ENCODE measurements around the gene CDC42SE2. TPM values are rescaled to one million over a fixed set of nuclear protein-coding genes. Genes with fewer than 3 reads are reported as not detected.

CDC42SE2 gene
- polyA plus RNA-seq, 1 experiment = 27.4 TPM

DNA sequence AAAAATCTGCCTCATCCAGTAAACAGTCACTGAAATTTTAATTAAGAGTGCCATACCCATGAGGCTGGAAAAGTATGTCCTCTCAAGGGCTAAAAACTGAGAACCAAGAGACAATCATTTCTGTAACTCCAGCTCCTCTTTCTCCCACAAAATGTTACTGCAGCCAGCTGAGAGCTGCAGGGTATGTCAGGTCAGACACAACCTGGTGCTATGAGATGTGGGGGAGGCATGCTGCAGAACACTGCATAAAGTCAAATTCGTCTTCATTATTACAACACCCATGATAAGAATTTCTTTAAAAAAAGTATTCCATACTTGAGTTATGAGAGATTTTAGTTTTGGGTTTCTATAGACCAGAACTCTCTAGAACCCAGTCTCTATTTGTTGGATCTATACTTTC lies 162.2 kb downstream of the CDC42SE2 start:
- Histone ChIP-seq H3K4me3 (ENCODE audit: low read depth, low read length) (no peak overlapping the region), H3K9me3 (ENCODE audit: control insufficient read depth, insufficient read depth, low read length) (no peaks in the 10 kb centered on the region), H3K27ac (ENCODE audit: low read depth, low read length) (no peak overlapping the region), H3K27me3 (ENCODE audit: control insufficient read depth, insufficient read depth, low read length) (no peaks in the 10 kb centered on the region)
- ChIA-PET POLR2A (no interaction called here), CTCF (interaction anchor here (1.3 kb wide), 1 partner anchor 637 kb away, joined by 4 read pairs; no protein-coding TSS in a partner anchor)
- TF ChIP-seq, protein P1, sequence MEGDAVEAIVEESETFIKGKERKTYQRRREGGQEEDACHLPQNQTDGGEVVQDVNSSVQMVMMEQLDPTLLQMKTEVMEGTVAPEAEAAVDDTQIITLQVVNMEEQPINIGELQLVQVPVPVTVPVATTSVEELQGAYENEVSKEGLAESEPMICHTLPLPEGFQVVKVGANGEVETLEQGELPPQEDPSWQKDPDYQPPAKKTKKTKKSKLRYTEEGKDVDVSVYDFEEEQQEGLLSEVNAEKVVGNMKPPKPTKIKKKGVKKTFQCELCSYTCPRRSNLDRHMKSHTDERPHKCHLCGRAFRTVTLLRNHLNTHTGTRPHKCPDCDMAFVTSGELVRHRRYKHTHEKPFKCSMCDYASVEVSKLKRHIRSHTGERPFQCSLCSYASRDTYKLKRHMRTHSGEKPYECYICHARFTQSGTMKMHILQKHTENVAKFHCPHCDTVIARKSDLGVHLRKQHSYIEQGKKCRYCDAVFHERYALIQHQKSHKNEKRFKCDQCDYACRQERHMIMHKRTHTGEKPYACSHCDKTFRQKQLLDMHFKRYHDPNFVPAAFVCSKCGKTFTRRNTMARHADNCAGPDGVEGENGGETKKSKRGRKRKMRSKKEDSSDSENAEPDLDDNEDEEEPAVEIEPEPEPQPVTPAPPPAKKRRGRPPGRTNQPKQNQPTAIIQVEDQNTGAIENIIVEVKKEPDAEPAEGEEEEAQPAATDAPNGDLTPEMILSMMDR (IDR thresholded peaks at IDR 0.05; ENCODE audit: low read depth, low read length) = no peak
- no peak for DNase-seq (ENCODE audit: low read depth, low spot score)

DNA sequence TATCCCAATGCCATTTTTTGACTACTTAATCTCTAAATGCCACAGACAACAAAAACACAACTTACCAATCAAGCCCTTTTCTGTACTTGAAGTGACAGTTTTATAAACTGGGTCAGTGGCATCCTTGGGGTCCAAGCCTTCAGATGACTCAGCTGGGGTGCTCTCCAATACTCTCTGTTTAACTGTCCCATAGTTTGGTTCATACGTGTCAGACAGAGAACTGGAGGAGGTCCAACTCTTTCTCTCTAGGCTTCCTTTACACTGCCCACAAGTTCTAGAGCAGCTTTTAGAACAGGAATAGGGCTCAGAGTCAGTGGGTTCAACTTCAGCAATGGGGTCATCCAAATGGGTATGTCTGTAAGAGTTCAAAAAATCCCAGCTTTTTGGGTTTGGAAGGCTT lies 166.9 kb downstream of the CDC42SE2 start:
- POLR2A ChIA-PET = no interaction called here
- Histone ChIP-seq H3K9me3 (ENCODE audit: control insufficient read depth, insufficient read depth, low read length) (no peaks in the 10 kb centered on the region), H3K27ac (ENCODE audit: low read depth, low read length) (no peak overlapping the region), H3K4me3 (ENCODE audit: low read depth, low read length) (no peak overlapping the region), H3K27me3 (ENCODE audit: control insufficient read depth, insufficient read depth, low read length) (no peaks in the 10 kb centered on the region)
- CTCF ChIA-PET = interaction anchor here (0.8 to 1.1 kb wide), 2 partner anchors 12 to 61 kb away, joined by 3 read pairs; no protein-coding TSS in a partner anchor
- TF ChIP-seq, protein P1 (IDR thresholded peaks at IDR 0.05; ENCODE audit: low read depth, low read length) = no peak
- DNase-seq (ENCODE audit: low read depth, low spot score) = no peak

DNA sequence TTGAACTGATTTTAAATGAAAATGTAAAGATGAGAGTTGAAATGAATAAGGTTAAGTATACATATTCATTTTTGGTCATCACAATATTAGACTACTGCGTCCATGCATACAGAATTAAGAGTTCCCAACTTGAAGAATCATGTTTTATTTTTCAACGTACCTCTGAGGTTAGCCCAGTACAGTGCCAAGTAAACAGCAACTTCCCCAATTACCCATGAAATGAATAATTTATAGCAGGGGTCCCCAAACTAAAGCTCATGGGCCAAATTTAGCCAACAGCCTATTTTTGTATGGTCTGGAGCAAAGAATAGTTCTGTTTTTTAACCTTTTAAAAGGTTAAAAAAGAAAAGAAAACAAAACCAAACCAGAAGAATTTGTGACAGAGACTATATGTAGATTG lies 167.9 kb downstream of the CDC42SE2 start:
- Histone ChIP-seq H3K27ac (ENCODE audit: low read depth, low read length) (no peak overlapping the region), H3K27me3 (ENCODE audit: control insufficient read depth, insufficient read depth, low read length) (no peaks in the 10 kb centered on the region), H3K9me3 (ENCODE audit: control insufficient read depth, insufficient read depth, low read length) (no peaks in the 10 kb centered on the region), H3K4me3 (ENCODE audit: low read depth, low read length) (no peak overlapping the region)
- CTCF ChIA-PET = no interaction called here
- POLR2A ChIA-PET = no interaction called here
- no peak for DNase-seq (ENCODE audit: low read depth, low spot score)
- TF ChIP-seq, protein P1 (IDR thresholded peaks at IDR 0.05; ENCODE audit: low read depth, low read length) = no peak

DNA sequence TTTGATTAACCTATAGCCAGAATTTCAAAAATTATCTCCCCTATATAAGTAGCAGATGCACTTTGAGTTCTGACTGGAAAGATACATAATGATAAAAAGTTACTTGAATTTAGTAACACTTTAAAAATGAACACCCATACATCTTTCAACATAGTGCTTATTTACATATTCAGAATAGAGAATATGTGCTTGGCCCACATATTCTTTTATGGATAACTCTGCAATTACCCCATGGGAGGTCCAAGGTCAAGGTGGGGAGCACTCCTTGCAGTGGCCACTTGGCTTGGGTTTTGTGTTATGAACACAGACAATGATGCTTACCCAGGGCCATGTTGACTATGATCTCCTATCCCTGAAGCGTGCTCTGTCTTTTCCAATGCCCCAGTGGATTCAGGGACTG lies 169.3 kb downstream of the CDC42SE2 start:
- TF ChIP-seq, protein P1 (IDR thresholded peaks at IDR 0.05; ENCODE audit: low read depth, low read length) = no peak
- DNase-seq (ENCODE audit: low read depth, low spot score) = no peak
- H3K4me3 ChIP-seq (ENCODE audit: low read depth, low read length) = no peak overlapping the region
- H3K27me3 ChIP-seq (ENCODE audit: control insufficient read depth, insufficient read depth, low read length) = no peaks in the 10 kb centered on the region
- H3K9me3 ChIP-seq (ENCODE audit: control insufficient read depth, insufficient read depth, low read length) = no peaks in the 10 kb centered on the region
- no peak overlapping the region for H3K27ac ChIP-seq (ENCODE audit: low read depth, low read length)
- ChIA-PET CTCF (no interaction called here), POLR2A (no interaction called here)

DNA sequence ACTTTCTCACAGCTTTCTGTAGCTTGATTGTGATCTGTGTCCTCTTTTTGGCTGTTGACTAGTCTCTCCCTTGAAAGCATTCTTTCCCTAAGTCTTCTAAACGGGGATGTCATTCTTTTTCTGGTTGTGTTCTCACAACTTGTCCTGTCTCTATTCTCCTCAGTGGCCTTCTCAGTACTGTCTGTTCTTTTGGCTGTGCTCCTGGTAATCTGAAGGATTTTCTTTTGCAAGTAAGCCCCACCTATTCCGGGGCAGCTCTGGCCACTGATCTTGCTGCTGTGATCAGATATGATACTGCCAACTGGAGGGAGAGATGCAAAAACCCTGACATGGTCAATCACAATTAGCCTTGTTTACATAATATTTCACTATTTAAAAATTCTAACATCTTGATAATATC lies 172.2 kb downstream of the CDC42SE2 start:
- no peak for DNase-seq (ENCODE audit: low read depth, low spot score)
- ChIA-PET POLR2A (no interaction called here), CTCF (interaction anchor here (1.2 to 1.9 kb wide), 3 partner anchors 13 to 570 kb away, joined by 3 to 14 read pairs (median 5); no protein-coding TSS in a partner anchor)
- Histone ChIP-seq H3K4me3 (ENCODE audit: low read depth, low read length) (no peak overlapping the region), H3K9me3 (ENCODE audit: control insufficient read depth, insufficient read depth, low read length) (no peaks in the 10 kb centered on the region), H3K27ac (ENCODE audit: low read depth, low read length) (no peak overlapping the region), H3K27me3 (ENCODE audit: control insufficient read depth, insufficient read depth, low read length) (no peaks in the 10 kb centered on the region)
- TF ChIP-seq, protein P1 (IDR thresholded peaks at IDR 0.05; ENCODE audit: low read depth, low read length) = no peak
